ENCODE data around the gene KIF16B. TPM values are rescaled to one million over a fixed set of nuclear protein-coding genes. Genes with fewer than 3 reads are reported as not detected.

KIF16B gene
- total and polyA plus RNA-seq, 2 of the 8 experiments (the other 6 are each of a cell fraction or from before 2014, with no cell fraction given), result 3.0 to 9.2 TPM

DNA sequence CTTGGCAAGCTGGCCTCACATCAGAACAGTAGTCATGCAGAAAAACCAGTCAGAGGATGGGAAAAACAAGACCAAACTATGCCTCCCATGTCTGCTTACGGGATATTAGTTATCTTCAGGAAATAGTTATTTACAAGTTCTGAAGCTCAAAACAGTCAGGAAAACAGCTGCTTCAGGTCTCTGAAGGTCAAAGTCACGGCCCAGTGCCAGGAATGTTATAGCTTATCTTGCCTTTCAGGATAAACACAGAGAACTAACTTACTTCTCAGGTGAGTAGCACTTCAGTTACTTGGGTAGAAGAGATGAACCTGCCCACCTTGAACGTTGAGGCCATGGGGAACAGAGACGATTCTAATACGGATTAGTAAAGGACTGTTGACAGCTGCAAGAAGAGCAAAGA is 310.7 kb downstream of the KIF16B start (continued):
- TF ChIP-seq, protein P1, sequence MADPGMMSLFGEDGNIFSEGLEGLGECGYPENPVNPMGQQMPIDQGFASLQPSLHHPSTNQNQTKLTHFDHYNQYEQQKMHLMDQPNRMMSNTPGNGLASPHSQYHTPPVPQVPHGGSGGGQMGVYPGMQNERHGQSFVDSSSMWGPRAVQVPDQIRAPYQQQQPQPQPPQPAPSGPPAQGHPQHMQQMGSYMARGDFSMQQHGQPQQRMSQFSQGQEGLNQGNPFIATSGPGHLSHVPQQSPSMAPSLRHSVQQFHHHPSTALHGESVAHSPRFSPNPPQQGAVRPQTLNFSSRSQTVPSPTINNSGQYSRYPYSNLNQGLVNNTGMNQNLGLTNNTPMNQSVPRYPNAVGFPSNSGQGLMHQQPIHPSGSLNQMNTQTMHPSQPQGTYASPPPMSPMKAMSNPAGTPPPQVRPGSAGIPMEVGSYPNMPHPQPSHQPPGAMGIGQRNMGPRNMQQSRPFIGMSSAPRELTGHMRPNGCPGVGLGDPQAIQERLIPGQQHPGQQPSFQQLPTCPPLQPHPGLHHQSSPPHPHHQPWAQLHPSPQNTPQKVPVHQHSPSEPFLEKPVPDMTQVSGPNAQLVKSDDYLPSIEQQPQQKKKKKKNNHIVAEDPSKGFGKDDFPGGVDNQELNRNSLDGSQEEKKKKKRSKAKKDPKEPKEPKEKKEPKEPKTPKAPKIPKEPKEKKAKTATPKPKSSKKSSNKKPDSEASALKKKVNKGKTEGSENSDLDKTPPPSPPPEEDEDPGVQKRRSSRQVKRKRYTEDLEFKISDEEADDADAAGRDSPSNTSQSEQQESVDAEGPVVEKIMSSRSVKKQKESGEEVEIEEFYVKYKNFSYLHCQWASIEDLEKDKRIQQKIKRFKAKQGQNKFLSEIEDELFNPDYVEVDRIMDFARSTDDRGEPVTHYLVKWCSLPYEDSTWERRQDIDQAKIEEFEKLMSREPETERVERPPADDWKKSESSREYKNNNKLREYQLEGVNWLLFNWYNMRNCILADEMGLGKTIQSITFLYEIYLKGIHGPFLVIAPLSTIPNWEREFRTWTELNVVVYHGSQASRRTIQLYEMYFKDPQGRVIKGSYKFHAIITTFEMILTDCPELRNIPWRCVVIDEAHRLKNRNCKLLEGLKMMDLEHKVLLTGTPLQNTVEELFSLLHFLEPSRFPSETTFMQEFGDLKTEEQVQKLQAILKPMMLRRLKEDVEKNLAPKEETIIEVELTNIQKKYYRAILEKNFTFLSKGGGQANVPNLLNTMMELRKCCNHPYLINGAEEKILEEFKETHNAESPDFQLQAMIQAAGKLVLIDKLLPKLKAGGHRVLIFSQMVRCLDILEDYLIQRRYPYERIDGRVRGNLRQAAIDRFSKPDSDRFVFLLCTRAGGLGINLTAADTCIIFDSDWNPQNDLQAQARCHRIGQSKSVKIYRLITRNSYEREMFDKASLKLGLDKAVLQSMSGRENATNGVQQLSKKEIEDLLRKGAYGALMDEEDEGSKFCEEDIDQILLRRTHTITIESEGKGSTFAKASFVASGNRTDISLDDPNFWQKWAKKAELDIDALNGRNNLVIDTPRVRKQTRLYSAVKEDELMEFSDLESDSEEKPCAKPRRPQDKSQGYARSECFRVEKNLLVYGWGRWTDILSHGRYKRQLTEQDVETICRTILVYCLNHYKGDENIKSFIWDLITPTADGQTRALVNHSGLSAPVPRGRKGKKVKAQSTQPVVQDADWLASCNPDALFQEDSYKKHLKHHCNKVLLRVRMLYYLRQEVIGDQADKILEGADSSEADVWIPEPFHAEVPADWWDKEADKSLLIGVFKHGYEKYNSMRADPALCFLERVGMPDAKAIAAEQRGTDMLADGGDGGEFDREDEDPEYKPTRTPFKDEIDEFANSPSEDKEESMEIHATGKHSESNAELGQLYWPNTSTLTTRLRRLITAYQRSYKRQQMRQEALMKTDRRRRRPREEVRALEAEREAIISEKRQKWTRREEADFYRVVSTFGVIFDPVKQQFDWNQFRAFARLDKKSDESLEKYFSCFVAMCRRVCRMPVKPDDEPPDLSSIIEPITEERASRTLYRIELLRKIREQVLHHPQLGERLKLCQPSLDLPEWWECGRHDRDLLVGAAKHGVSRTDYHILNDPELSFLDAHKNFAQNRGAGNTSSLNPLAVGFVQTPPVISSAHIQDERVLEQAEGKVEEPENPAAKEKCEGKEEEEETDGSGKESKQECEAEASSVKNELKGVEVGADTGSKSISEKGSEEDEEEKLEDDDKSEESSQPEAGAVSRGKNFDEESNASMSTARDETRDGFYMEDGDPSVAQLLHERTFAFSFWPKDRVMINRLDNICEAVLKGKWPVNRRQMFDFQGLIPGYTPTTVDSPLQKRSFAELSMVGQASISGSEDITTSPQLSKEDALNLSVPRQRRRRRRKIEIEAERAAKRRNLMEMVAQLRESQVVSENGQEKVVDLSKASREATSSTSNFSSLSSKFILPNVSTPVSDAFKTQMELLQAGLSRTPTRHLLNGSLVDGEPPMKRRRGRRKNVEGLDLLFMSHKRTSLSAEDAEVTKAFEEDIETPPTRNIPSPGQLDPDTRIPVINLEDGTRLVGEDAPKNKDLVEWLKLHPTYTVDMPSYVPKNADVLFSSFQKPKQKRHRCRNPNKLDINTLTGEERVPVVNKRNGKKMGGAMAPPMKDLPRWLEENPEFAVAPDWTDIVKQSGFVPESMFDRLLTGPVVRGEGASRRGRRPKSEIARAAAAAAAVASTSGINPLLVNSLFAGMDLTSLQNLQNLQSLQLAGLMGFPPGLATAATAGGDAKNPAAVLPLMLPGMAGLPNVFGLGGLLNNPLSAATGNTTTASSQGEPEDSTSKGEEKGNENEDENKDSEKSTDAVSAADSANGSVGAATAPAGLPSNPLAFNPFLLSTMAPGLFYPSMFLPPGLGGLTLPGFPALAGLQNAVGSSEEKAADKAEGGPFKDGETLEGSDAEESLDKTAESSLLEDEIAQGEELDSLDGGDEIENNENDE (IDR thresholded peaks at IDR 0.05; ENCODE audit: insufficient replicate concordance, low read length), result no peak
- TF ChIP-seq CBX5 (IDR thresholded peaks at IDR 0.05; ENCODE audit: low read depth, low read length) (no peak), SRF (IDR thresholded peaks at IDR 0.05; ENCODE audit: low read depth, low read length) (no peak), POLR2AphosphoS5 (IDR thresholded peaks at IDR 0.05; ENCODE audit: low read depth, low read length) (no peak)

Measured in H1 (cell line).